Measurements from ENCODE around the gene TPO. TPM values are rescaled to one million over a fixed set of nuclear protein-coding genes. Genes with fewer than 3 reads are reported as not detected.

TPO gene
- total RNA-seq, 1 donor, result not detected

DNA sequence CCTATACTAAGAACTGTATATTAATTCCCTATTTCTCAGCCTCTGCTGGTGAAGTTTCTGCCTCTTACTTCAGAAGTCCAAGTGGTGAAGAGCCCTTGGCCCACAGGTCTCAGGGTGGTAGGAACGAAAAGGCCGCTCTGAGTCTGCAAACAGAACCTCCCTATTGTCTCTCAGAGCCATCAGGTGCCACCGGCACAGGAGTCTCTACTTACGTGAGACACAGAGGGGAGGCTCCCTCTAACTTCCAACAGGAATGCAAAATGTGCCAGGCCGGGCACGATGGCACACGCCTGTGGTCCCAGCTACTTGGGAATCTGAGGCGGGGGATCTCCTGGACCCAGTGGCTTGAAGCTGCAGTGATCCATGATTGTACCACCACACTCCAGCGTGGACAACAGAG, 143.0 kb downstream of the TPO start:
- TF ChIP-seq, protein P1, sequence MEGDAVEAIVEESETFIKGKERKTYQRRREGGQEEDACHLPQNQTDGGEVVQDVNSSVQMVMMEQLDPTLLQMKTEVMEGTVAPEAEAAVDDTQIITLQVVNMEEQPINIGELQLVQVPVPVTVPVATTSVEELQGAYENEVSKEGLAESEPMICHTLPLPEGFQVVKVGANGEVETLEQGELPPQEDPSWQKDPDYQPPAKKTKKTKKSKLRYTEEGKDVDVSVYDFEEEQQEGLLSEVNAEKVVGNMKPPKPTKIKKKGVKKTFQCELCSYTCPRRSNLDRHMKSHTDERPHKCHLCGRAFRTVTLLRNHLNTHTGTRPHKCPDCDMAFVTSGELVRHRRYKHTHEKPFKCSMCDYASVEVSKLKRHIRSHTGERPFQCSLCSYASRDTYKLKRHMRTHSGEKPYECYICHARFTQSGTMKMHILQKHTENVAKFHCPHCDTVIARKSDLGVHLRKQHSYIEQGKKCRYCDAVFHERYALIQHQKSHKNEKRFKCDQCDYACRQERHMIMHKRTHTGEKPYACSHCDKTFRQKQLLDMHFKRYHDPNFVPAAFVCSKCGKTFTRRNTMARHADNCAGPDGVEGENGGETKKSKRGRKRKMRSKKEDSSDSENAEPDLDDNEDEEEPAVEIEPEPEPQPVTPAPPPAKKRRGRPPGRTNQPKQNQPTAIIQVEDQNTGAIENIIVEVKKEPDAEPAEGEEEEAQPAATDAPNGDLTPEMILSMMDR (IDR thresholded peaks at IDR 0.05; ENCODE audit: insufficient read depth, low read depth, low read length), result no peak

DNA sequence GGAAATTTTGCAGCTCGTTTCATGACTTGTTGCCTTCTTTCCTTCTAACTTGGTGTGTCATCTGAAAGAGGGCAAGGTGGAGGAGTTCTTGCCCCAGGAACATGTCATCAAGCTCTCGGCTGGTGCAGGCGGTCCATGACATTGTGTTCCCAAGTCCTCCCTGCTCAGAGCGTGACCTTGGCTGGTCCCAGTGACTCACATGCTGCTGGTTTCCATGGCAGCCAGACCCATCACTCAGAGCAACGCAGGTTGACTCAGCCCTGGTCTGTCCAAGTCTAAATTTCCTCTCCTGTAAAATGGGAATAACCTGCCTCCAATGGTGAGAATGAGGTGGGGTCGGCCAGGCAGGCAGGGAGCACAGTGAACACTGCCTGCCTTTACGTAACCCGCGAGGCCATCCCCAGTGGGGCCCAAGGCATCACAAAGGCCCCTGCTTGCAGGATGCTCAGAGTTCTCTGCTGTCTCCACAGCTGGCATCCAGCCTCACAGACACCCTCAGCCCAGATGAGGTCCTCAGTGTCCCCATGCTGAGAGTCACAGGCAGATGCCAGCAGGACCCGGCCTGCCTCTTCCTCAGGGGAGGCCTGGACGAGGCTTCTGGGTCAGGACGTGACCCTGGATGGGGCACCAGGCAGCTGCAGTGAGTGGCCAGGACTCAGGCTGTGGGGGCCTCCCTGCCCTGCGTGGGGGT, 143.7 kb downstream of the TPO start:
- no peak overlapping the region for H3K4me3 ChIP-seq (ENCODE audit: low read depth, low read length)
- DNase-seq (ENCODE audit: low read depth), result peak; percentile 49
- TF ChIP-seq, protein P1 (IDR thresholded peaks at IDR 0.05; ENCODE audit: insufficient read depth, low read depth, low read length), result no peak

More for the DNA sequence above, 143.0 kb downstream of the TPO start:
- DNase-seq (ENCODE audit: low read depth), result no peak
- no peak overlapping the region for H3K4me3 ChIP-seq (ENCODE audit: low read depth, low read length)

DNA sequence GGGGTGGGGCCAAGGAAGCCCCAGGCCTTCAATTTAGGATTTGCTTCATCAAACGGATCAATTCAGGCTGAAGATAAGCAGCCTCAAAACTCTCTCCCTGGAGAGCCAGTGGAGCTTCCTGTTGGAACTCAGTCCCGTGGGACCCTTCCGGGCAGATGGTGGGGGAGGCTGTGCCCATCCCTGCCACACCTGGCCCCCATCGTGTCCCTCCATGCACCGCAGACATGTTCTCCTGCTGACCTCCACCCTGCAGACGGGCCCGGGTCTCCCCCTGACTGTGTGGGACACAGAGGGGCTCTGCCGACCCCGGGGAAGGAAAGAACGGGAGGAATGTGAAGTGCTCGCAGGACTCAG, 144.2 kb downstream of the TPO start:
- TF ChIP-seq, protein P1 (IDR thresholded peaks at IDR 0.05; ENCODE audit: insufficient read depth, low read depth, low read length), result no peak

DNA sequence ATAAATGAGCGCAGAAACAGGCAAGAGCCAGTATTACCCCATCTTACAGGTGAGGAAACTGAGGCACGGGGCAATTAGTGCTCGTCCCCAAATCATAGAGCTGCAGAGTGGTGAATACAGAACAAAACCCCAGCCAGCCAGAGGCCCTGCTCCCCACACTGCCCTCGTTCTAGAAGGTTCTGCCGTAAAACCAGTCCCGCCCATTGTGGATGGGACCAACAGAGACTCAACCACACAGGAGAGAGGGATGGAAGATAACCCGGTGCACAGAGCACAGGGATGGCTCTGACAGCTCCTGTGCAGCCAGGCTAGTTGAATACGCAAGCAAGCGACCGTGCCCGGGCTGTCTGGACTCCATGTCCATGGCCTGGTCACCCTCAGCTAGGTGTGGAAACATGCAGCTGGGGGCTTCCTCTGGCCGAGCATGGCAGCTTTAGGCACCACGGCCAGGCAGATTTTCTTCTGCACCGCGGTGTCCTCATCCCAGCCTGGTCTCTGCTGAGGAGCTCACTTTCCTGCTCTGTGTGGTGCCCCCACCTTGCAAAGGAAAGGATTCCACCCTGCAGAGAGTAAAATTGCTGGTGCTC, 146.4 kb downstream of the TPO start:
- TF ChIP-seq, protein P1 (IDR thresholded peaks at IDR 0.05; ENCODE audit: insufficient read depth, low read depth, low read length), result no peak
- no peak for DNase-seq (ENCODE audit: low read depth)
- no peak overlapping the region for H3K4me3 ChIP-seq (ENCODE audit: low read depth, low read length)

More for the DNA sequence above, 144.2 kb downstream of the TPO start:
- H3K4me3 ChIP-seq (ENCODE audit: low read depth, low read length), result no peak overlapping the region
- DNase-seq (ENCODE audit: low read depth), result no peak

DNA sequence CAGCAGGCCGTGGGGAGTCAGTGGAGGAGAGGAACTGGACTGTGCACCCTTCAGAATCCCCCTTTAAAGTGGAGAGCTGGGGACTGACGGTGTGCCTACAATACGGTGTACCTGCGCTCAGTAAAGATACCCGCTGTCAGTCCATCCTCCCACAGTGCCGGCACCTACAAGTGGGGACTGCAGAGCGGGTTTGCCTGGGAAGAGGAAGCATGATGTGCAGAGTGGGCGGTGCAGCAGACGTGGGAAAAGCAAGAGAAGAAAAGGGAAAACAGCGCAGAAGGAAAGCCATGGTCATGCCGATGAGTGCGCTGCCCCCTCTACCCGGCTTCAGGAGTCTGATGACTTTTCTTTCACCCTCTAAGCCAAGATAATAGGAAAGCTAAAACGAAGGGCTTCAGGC, 148.0 kb downstream of the TPO start:
- TF ChIP-seq, protein P1 (IDR thresholded peaks at IDR 0.05; ENCODE audit: insufficient read depth, low read depth, low read length), result no peak

DNA sequence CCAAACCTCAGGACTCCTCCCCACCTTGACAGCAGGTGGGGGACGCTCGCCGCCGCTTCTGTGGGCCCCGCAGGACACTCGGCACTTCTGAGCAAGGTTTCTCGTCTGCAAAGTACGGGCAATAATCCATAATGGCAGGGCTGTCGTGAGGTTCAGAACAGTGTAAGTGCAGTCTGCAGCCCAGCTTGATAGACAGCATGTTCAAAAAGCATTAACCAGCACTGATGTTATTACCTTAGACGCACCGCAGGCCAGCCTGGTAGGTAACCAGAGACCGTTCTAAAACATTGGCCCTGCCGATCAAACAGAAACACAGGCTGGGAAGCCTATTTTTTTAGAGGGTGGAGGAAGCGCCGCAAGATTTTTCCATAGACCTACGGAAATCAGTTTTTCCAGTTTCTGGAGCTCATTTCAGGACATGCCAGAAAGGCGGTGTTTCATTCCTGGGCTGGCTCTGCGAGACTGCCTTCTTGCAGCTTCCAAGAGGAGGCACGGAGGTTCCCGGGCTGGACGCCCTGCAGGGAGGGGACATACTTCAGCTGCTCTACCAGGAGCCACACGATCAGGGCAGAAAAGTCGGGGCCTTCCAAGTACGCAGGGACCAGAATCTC, 148.7 kb downstream of the TPO start:
- DNase-seq (ENCODE audit: low read depth), result no peak
- H3K4me3 ChIP-seq (ENCODE audit: low read depth, low read length), result no peak overlapping the region
- TF ChIP-seq, protein P1 (IDR thresholded peaks at IDR 0.05; ENCODE audit: insufficient read depth, low read depth, low read length), result no peak

More for the DNA sequence above, 148.0 kb downstream of the TPO start:
- DNase-seq (ENCODE audit: low read depth), result no peak
- no peak overlapping the region for H3K4me3 ChIP-seq (ENCODE audit: low read depth, low read length)
